ENCODE results near the gene EDC4. TPM values are rescaled to one million over a fixed set of nuclear protein-coding genes. Genes with fewer than 3 reads are reported as not detected.

The EDC4 gene
- total and polyA plus RNA-seq, 9 of the 15 experiments (the other 6 are each of a cell fraction or from before 2014, with no cell fraction given): 1.1 to 131 (median 74.0) TPM

GRCh38 chr16:67861877-67862276 lies 11.0 kb upstream of the EDC4 start (continued):
- TF ChIP-seq, protein P1, sequence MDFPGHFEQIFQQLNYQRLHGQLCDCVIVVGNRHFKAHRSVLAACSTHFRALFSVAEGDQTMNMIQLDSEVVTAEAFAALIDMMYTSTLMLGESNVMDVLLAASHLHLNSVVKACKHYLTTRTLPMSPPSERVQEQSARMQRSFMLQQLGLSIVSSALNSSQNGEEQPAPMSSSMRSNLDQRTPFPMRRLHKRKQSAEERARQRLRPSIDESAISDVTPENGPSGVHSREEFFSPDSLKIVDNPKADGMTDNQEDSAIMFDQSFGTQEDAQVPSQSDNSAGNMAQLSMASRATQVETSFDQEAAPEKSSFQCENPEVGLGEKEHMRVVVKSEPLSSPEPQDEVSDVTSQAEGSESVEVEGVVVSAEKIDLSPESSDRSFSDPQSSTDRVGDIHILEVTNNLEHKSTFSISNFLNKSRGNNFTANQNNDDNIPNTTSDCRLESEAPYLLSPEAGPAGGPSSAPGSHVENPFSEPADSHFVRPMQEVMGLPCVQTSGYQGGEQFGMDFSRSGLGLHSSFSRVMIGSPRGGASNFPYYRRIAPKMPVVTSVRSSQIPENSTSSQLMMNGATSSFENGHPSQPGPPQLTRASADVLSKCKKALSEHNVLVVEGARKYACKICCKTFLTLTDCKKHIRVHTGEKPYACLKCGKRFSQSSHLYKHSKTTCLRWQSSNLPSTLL (IDR thresholded peaks at IDR 0.05): no peak

- H3K4me2 ChIP-seq (ENCODE audit: insufficient read depth, low read length): no peak overlapping the region
- TF ChIP-seq, protein P2, sequence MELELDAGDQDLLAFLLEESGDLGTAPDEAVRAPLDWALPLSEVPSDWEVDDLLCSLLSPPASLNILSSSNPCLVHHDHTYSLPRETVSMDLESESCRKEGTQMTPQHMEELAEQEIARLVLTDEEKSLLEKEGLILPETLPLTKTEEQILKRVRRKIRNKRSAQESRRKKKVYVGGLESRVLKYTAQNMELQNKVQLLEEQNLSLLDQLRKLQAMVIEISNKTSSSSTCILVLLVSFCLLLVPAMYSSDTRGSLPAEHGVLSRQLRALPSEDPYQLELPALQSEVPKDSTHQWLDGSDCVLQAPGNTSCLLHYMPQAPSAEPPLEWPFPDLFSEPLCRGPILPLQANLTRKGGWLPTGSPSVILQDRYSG (tag; conservative IDR thresholded peaks at IDR 0.05; ENCODE audit: low read depth): no peak
- no peak for TF ChIP-seq ZFX (CRISPR knock-in tag; IDR thresholded peaks at IDR 0.05)
- TF ChIP-seq POLR2A (conservative IDR thresholded peaks at IDR 0.05): no peak
- TF ChIP-seq ZNF668 (CRISPR knock-in tag; IDR thresholded peaks at IDR 0.05): no peak
These were observed 9.9 kb upstream of the EDC4 start for GRCh38 chr16:67862623-67863583.

More at GRCh38 chr16:67862623-67863583, 9.9 kb upstream of the EDC4 start:
- FAIRE-seq: no peak
- WGBS (ENCODE audit: insufficient coverage, low coverage, missing lambda C conversion rate): 82% methylated on average over 11 of the region's 11 CpGs
- no peak overlapping the region for H2AFZ ChIP-seq (ENCODE audit: low read depth, low read length)
- peaks cover 32% of the 10 kb centered on the region for H4K20me1 ChIP-seq (replicated peaks; ENCODE audit: control insufficient read depth, insufficient read depth, low read length)
- no peaks in the 10 kb centered on the region for H3K9me1 ChIP-seq (ENCODE audit: control insufficient read depth, insufficient read depth, low read length)
- peak overlapping the region in 1 of 2 experiments; percentile 82; a peak in 1 of 4 replicates for H3K9ac ChIP-seq (ENCODE audit: insufficient read depth in 1 of 2, low read depth in 2 of 2, low read length in 2 of 2)
- ChIA-PET POLR2A (interaction anchor here (0.5 to 1.3 kb wide), 7 partner anchors 9 to 190 kb away, joined by 3 to 4 read pairs (median 3); no protein-coding TSS in a partner anchor), CTCF (ENCODE audit: low intra/inter-chr PET ratio) (no interaction called here)
- H3K79me2 ChIP-seq (ENCODE audit: control insufficient read depth, insufficient read depth, low read length): peaks cover 70% of the 10 kb centered on the region
- no peak overlapping the region for H3K4me3 ChIP-seq
- DNase-seq (ENCODE audit: extremely low read depth in 1 of 4, low spot score in 3 of 4): no peak
- no TSS peak for BruUV-seq (replicated peaks)
- in situ Hi-C loops (cut with MboI): no loop called here
- peaks cover 76% of the 10 kb centered on the region for H3K36me3 ChIP-seq (ENCODE audit: control insufficient read depth, insufficient read depth, low read length)
- H3K4me1 ChIP-seq (replicated peaks in 1 of 2; ENCODE audit: control insufficient read depth in 2 of 2, insufficient read depth in 2 of 2, low read length in 2 of 2): peaks cover 11 to 17% of the 10 kb centered on the region in 2 experiments
- peak overlapping the region; percentile 35; the same call in 1 of the 3 replicates for H3K27ac ChIP-seq (ENCODE audit: extremely low read depth, low read depth, low read length)
- no peaks in the 10 kb centered on the region for H3K27me3 ChIP-seq (ENCODE audit: control insufficient read depth in 2 of 2, insufficient read depth in 2 of 2, low read length in 2 of 2)
- intact Hi-C loops (cut with micrococcal nuclease): no loop called here
- no peak for ATAC-seq
- H3K9me3 ChIP-seq (replicated peaks; ENCODE audit: control insufficient read depth, insufficient read depth, low read depth, low read length): no peaks in the 10 kb centered on the region
